Sigmoid colon (tissue), 7 donors: ENCODE measurements around the gene NUDT6. TPM values are rescaled to one million over a fixed set of nuclear protein-coding genes. Genes with fewer than 3 reads are reported as not detected.

Experiments
- DNase-seq: peaks from one replicate; pipeline ENCODE4 v3.0.0-alpha.2; 2019
- H3K27ac ChIP-seq, 4 donors: fragments of 200-600 bp; sonication (generic); one replicate each; pipeline ENCODE4 v1.5.1; 2016 to 2019; ENCODE audit warnings: mild to moderate bottlenecking in 1 of 4
- H3K27me3 ChIP-seq, 3 donors: fragments of 200-600 bp; sonication (generic); one replicate each; pipeline ENCODE4 v1.5.1; 2019; ENCODE audit warnings: mild to moderate bottlenecking in 1 of 3
- H3K36me3 ChIP-seq, 4 donors: fragments of 200-600 bp; sonication (generic); one replicate each; pipeline ENCODE4 v1.5.1; 2016 to 2019
- H3K4me1 ChIP-seq, 4 donors: fragments of 200-600 bp; sonication (generic); one replicate each; pipeline ENCODE4 v1.5.1; 2017 to 2019
- H3K4me3 ChIP-seq, 4 donors: fragments of 200-600 bp; sonication (generic); one replicate each; pipeline ENCODE4 v1.5.1; 2017 to 2019; ENCODE audit warnings: mild to moderate bottlenecking in 2 of 4, moderate library complexity in 1 of 4
- H3K9me3 ChIP-seq, 4 donors: fragments of 200-600 bp in 3 of 4; sonication (generic) in 3 of 4; one replicate each; pipeline versions ENCODE4 v1.5.1 to v1.6.1; 2013 to 2019
- EP300 ChIP-seq, 4 donors: sonication (generic); formaldehyde crosslinking; IDR thresholded peaks; one replicate each; pipeline ENCODE4 v1.6.1; 2017; ENCODE audit warnings: antibody characterized with exemption in 4 of 4
- POLR2A ChIP-seq, 2 donors: fragments of 450-650 bp; IDR thresholded peaks; one replicate each; pipeline ENCODE4 v1.6.1; 2016; ENCODE audit warnings: antibody characterized with exemption in 2 of 2, mild to moderate bottlenecking in 2 of 2, moderate library complexity in 2 of 2
- POLR2AphosphoS5 ChIP-seq, 4 donors: sonication (generic); formaldehyde crosslinking; IDR thresholded peaks; one replicate each; pipeline ENCODE4 v1.6.1; 2017; ENCODE audit warnings: antibody characterized with exemption in 4 of 4
- WGBS, 2 donors: extraction: QIAGEN DNeasy Blood & Tissue Kit; methylation state at CpG; one replicate each; pipeline ENCODE4 v1.1.7; 2013; 5-methylcytosine and 5-hydroxymethylcytosine counted together
- intact Hi-C: fragments of 100-400 bp; cut with DNase I; formaldehyde crosslinking; loops from one replicate; pipeline ENCODE4 v1.15.1; 2023
- polyA plus RNA-seq, 3 donors: library from polyadenylated mRNA; stranded (reverse); fragments of 200-250 nt; gene quantifications; one replicate each; pipeline ENCODE4 v1.2.3, GENCODE V29; 2013
- total RNA-seq, 4 donors: library from RNA; depleted of rRNA; stranded (reverse); fragments of >200 nt; gene quantifications; one replicate each; pipeline ENCODE4 v1.1.0, GENCODE V29; 2016
- TF ChIP-seq, protein P1 (sequence below), 4 experiments: fragments of 450-650 bp in 3 of 4; fragments of 200-600 bp in 1 of 4; IDR thresholded peaks; one replicate each; pipeline ENCODE4 v1.5.1; 2016 to 2019; ENCODE audit warnings: antibody characterized with exemption in 4 of 4, mild to moderate bottlenecking in 3 of 4, moderate library complexity in 2 of 4
- donor health status: healthy with polysubstance abuse.
- donor health status: Bipolar disorder and iron deficiency.
- donor health status: healthy.

The NUDT6 gene
- total and polyA plus RNA-seq, 7 donors: 5.0 to 10.4 (median 8.2) TPM

GRCh38 chr4:122930862-122931261 is 8.5 kb upstream of the NUDT6 start:
- no peak for TF ChIP-seq POLR2AphosphoS5 (IDR thresholded peaks at IDR 0.05)
- no peak for TF ChIP-seq EP300 (IDR thresholded peaks at IDR 0.05)
- TF ChIP-seq POLR2A (IDR thresholded peaks at IDR 0.05): no peak
- TF ChIP-seq, protein P1, sequence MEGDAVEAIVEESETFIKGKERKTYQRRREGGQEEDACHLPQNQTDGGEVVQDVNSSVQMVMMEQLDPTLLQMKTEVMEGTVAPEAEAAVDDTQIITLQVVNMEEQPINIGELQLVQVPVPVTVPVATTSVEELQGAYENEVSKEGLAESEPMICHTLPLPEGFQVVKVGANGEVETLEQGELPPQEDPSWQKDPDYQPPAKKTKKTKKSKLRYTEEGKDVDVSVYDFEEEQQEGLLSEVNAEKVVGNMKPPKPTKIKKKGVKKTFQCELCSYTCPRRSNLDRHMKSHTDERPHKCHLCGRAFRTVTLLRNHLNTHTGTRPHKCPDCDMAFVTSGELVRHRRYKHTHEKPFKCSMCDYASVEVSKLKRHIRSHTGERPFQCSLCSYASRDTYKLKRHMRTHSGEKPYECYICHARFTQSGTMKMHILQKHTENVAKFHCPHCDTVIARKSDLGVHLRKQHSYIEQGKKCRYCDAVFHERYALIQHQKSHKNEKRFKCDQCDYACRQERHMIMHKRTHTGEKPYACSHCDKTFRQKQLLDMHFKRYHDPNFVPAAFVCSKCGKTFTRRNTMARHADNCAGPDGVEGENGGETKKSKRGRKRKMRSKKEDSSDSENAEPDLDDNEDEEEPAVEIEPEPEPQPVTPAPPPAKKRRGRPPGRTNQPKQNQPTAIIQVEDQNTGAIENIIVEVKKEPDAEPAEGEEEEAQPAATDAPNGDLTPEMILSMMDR (IDR thresholded peaks at IDR 0.05): peak in 3 of 4 experiments; percentile 29 to 64 (median 33)
- DNase-seq: no peak
- no peaks in the 10 kb centered on the region for H3K4me1 ChIP-seq
- H3K36me3 ChIP-seq: peaks cover 0 to 70% (median 7%) of the 10 kb centered on the region in 4 donors
- H3K9me3 ChIP-seq: no peaks in the 10 kb centered on the region
- intact Hi-C loops: loop anchor here (5.0 kb wide), 2 partner anchors 174 to 329 kb away; no protein-coding TSS in a partner anchor
- no peaks in the 10 kb centered on the region for H3K27me3 ChIP-seq
- no peak overlapping the region for H3K27ac ChIP-seq
- no peak overlapping the region for H3K4me3 ChIP-seq

GRCh38 chr4:122928930-122929329 is 6.5 kb upstream of the NUDT6 start:
- H3K27ac ChIP-seq: no peak overlapping the region
- TF ChIP-seq POLR2AphosphoS5 (IDR thresholded peaks at IDR 0.05): no peak
- TF ChIP-seq, protein P1 (IDR thresholded peaks at IDR 0.05): no peak
- TF ChIP-seq POLR2A (IDR thresholded peaks at IDR 0.05): no peak
- no peak for TF ChIP-seq EP300 (IDR thresholded peaks at IDR 0.05)
- DNase-seq: no peak
- H3K4me3 ChIP-seq: no peak overlapping the region
- no peaks in the 10 kb centered on the region for H3K9me3 ChIP-seq
- peaks cover 0 to 50% (median under 1%) of the 10 kb centered on the region in 4 donors for H3K36me3 ChIP-seq
- no peaks in the 10 kb centered on the region for H3K27me3 ChIP-seq
- H3K4me1 ChIP-seq: peaks cover 0 to 9% (median 7%) of the 10 kb centered on the region in 4 donors
- 57 to 77% methylated on average over 1 of the region's 1 CpG for WGBS, 2 donors
- intact Hi-C loops: no loop called here

DNA sequence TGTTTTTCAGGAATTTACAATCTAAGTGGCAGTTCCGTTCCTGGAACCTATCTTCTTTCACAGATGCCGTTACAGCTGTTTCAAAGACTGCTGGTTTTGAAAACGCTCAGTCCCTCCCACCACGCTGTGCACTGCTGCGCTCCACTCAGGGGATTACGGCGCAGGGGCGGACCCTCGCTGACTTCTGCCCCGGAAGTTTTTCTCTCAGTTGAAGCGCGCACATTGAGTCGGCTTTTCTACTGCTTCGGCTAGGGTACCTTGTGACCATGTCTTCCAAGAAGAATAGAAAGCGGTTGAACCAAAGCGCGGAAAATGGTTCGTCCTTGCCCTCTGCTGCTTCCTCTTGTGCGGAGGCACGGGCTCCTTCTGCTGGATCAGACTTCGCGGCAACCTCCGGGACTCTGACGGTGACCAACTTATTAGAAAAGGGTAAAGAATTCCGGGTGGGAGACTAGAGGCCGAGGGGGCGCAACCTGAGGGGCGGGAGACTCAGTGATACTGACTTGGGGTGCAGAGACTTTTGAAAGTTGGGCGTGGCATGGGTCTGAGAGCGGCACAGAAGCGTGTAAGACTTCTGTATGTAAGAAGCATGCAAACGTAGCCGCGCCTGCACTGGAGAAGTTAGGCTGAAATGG is 597 bp upstream of the NUDT6 start:
- H3K27ac ChIP-seq: peak overlapping the region; percentile 81 to 90 (median 84)
- intact Hi-C loops: loop anchor here (1.0 to 5.0 kb wide), 3 partner anchors 96 to 1339 kb away; partner anchors contain the start of gene BBS12
- H3K27me3 ChIP-seq: no peaks in the 10 kb centered on the region

GRCh38 chr4:122921300-122921699 is 1.1 kb downstream of the NUDT6 start:
- WGBS, 2 donors: 90 to 91% methylated on average over 5 of the region's 5 CpGs
- DNase-seq: no peak
- no peaks in the 10 kb centered on the region for H3K27me3 ChIP-seq
- H3K36me3 ChIP-seq: no peaks in the 10 kb centered on the region
- peaks cover 0 to 21% (median 19%) of the 10 kb centered on the region in 4 donors for H3K4me1 ChIP-seq
- TF ChIP-seq, protein P1 (IDR thresholded peaks at IDR 0.05): no peak
- TF ChIP-seq EP300 (IDR thresholded peaks at IDR 0.05) (no peak), POLR2AphosphoS5 (IDR thresholded peaks at IDR 0.05) (no peak), POLR2A (IDR thresholded peaks at IDR 0.05) (no peak)
- peak overlapping the region; percentile 63 to 85 (median 72) for H3K4me3 ChIP-seq
- H3K27ac ChIP-seq: peak overlapping the region; percentile 81 to 90 (median 84)
- no peaks in the 10 kb centered on the region for H3K9me3 ChIP-seq
- intact Hi-C loops: loop anchor here (5.0 kb wide), 2 partner anchors 189 to 1341 kb away; partner anchors contain the start of gene BBS12

More for the DNA sequence above, 597 bp upstream of the NUDT6 start:
- 0 to 1% methylated on average over 34 of the region's 34 CpGs for WGBS, 2 donors
- Histone ChIP-seq H3K4me3 (peak overlapping the region; percentile 63 to 85 (median 72)), H3K4me1 (peaks cover 0 to 21% (median 18%) of the 10 kb centered on the region in 4 donors), H3K9me3 (no peaks in the 10 kb centered on the region), H3K36me3 (peaks cover 0 to 2% (median 0%) of the 10 kb centered on the region in 4 donors)
- no peak for TF ChIP-seq POLR2A (IDR thresholded peaks at IDR 0.05)
- TF ChIP-seq, protein P1 (IDR thresholded peaks at IDR 0.05): no peak
- peak in 1 of 4 donors; percentile 47 for TF ChIP-seq POLR2AphosphoS5 (IDR thresholded peaks at IDR 0.05)
- TF ChIP-seq EP300 (IDR thresholded peaks at IDR 0.05): no peak
- DNase-seq: peak; percentile 92
